HG02973 (cell line): ENCODE results near the gene AFG1L.
A peak's percentile ranks its signal among the peaks of the same experiment; 100 is the strongest.
"Not testable (repeated sequence)": the region's sequence is repeated elsewhere in the genome, so short reads cannot be mapped to it uniquely, and the experiment has no call there.

Experiments
- ATAC-seq: cut with Tn5 transposase; IDR thresholded peaks from one replicate; pipeline ENCODE4 v1.9.1; 2021; ENCODE audit warnings: moderate library complexity; ENCODE audit not compliant: unreplicated experiment

Gene AFG1L

GRCh38 chr6:108348655-108349349, 53.9 kb downstream of the AFG1L start:
- peak; percentile 92 for ATAC-seq

- ATAC-seq, result peak; percentile 33
These were observed 55.7 kb downstream of the AFG1L start for GRCh38 chr6:108350528-108350927.

GRCh38 chr6:108353853-108354252, 59.0 kb downstream of the AFG1L start:
- ATAC-seq, result no peak

GRCh38 chr6:108355120-108355519, 60.3 kb downstream of the AFG1L start:
- ATAC-seq, result no peak

GRCh38 chr6:108355890-108356289, 61.0 kb downstream of the AFG1L start:
- no peak for ATAC-seq

GRCh38 chr6:108359901-108360882, 65.3 kb downstream of the AFG1L start:
- ATAC-seq, result no peak

- no peak for ATAC-seq
These were observed 66.1 kb downstream of the AFG1L start for GRCh38 chr6:108360919-108361311.

- no peak for ATAC-seq
These were observed 66.6 kb downstream of the AFG1L start for GRCh38 chr6:108361312-108361932.

GRCh38 chr6:108362455-108362854, 67.6 kb downstream of the AFG1L start:
- no peak for ATAC-seq

- no peak for ATAC-seq
These were observed 68.3 kb downstream of the AFG1L start for GRCh38 chr6:108363113-108363512.

GRCh38 chr6:108363889-108364313, 69.0 kb downstream of the AFG1L start:
- ATAC-seq, result no peak

GRCh38 chr6:108364470-108364869, 69.6 kb downstream of the AFG1L start:
- no peak for ATAC-seq

GRCh38 chr6:108365478-108365877, 70.6 kb downstream of the AFG1L start:
- no peak for ATAC-seq

- ATAC-seq, result no peak
These were observed 71.4 kb downstream of the AFG1L start for GRCh38 chr6:108366236-108366635.

- no peak for ATAC-seq
These were observed 73.7 kb downstream of the AFG1L start for GRCh38 chr6:108368431-108369030.

- ATAC-seq, result no peak
These were observed 86.0 kb downstream of the AFG1L start for GRCh38 chr6:108380876-108381275.

- no peak for ATAC-seq
These were observed 89.1 kb downstream of the AFG1L start for GRCh38 chr6:108383981-108384380.

- ATAC-seq, result not testable (repeated sequence)
These were observed 94.3 kb downstream of the AFG1L start for GRCh38 chr6:108389190-108389589.

GRCh38 chr6:108395297-108395696, 100.4 kb downstream of the AFG1L start:
- ATAC-seq, result no peak

GRCh38 chr6:108403236-108403635, 108.4 kb downstream of the AFG1L start:
- ATAC-seq, result no peak

- ATAC-seq, result no peak
These were observed 112.1 kb downstream of the AFG1L start for GRCh38 chr6:108406943-108407342.
